A172 (cell line): ENCODE measurements around the gene DOHH. TPM values are rescaled to one million over a fixed set of nuclear protein-coding genes. Genes with fewer than 3 reads are reported as not detected.
A peak's percentile ranks its signal among the peaks of the same experiment; 100 is the strongest.
"Not testable (repeated sequence)": the region's sequence is repeated elsewhere in the genome, so short reads cannot be mapped to it uniquely, and the experiment has no call there.

Source experiments
- DNase-seq: peaks from one replicate; pipeline ENCODE4 v3.0.0-alpha.2; 2015; ENCODE audit warnings: low spot score
- total RNA-seq: library from RNA; depleted of rRNA; stranded (reverse); fragments of >200 nt; shearing (Covaris generic); gene quantifications from 2 replicates; pipeline ENCODE4 v1.2.3, GENCODE V29; 2014

Gene DOHH
- total RNA-seq, 1 experiment from 2014 or later: 18.0 TPM

DNA sequence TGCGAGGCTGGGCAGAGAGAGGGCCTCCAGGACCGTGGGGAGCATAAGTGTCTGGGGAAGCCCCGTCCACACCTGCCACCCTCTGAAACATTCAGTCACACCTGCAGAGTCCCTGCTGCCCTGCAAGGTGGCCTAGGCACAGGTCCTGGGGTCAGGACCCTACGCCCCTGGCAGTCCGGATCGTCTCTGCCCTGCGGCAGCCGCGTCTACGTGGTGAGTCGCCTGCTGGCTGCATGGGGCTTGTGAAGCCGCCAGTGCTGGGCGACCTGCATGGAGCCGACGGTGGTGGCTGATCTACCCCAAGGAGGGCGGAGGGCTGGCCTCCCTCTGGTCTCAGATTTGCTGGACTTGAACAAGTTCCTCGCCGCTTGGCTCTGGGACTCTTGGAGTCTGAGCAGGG, 18.7 kb upstream of the DOHH start:
- no peak for DNase-seq

GRCh38 chr19:3518659-3519058, 18.2 kb upstream of the DOHH start:
- DNase-seq: no peak

DNA sequence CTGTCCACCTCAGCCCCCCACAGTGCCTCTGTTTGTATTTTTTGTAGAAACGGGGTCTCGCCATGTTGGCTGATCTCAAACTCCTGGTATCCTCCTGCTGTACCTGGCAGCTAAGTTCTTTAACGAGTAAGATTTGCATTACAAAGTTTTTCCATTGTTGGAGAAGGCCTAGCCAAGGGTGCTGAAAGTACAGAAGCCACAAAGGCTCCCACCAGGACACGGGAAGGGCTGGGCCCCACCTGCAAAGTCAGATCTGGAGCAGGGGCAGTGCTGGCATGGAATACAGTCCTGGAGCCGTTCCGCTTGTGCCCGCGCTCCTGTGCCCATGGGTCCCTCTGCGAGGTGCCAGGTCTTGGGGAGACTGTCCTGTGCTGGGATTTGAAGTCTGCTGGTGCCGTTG, 17.8 kb upstream of the DOHH start:
- no peak for DNase-seq

GRCh38 chr19:3517638-3518037, 17.2 kb upstream of the DOHH start:
- DNase-seq: no peak

DNA sequence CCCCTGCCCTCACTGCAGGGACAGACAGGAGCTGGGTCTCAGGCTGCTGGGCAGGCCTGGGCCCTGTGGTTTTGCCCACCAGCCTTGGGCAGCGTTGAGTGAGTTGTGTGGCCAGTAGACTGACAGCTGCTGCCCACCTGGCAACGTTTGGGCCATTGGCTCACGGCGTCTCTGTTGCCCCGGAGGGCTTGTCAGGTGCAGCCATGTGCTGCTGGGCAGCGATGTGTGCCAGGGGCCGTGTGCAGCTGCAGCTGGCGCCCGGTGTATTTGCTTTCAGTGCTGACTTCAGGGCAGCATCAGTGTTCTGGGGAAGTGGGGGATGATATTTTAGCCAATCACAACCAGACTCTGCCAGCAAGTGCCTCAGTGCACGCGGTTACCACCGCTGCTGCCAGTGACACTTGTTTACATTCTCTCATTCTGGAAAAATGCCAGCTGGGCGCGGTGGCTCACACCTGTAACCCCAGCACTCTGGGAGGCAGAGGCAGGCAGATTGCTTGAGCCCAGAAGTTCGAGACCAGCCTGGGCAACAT, 16.3 kb upstream of the DOHH start:
- no peak for DNase-seq

GRCh38 chr19:3515891-3516422, 15.5 kb upstream of the DOHH start:
- DNase-seq: no peak

DNA sequence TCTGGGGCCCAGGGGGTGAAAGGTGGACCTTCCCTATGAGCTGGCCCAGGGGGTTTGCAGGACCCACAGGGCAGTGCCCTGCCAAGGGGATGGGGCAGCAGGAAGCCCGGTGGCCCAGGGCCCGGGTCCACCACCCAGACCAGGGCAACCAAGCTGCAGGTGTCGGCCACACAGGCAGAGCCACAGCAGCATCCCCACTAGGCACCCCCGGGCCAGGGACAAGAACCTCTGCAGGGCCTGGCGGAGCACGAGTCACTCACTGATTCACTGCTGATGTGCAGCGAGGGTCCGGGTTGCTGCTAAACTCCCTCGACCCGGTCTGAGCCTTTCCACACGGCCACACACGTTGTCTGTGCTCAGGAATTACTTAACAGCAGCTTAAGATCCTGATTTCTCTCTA, 14.5 kb upstream of the DOHH start:
- DNase-seq: no peak

DNA sequence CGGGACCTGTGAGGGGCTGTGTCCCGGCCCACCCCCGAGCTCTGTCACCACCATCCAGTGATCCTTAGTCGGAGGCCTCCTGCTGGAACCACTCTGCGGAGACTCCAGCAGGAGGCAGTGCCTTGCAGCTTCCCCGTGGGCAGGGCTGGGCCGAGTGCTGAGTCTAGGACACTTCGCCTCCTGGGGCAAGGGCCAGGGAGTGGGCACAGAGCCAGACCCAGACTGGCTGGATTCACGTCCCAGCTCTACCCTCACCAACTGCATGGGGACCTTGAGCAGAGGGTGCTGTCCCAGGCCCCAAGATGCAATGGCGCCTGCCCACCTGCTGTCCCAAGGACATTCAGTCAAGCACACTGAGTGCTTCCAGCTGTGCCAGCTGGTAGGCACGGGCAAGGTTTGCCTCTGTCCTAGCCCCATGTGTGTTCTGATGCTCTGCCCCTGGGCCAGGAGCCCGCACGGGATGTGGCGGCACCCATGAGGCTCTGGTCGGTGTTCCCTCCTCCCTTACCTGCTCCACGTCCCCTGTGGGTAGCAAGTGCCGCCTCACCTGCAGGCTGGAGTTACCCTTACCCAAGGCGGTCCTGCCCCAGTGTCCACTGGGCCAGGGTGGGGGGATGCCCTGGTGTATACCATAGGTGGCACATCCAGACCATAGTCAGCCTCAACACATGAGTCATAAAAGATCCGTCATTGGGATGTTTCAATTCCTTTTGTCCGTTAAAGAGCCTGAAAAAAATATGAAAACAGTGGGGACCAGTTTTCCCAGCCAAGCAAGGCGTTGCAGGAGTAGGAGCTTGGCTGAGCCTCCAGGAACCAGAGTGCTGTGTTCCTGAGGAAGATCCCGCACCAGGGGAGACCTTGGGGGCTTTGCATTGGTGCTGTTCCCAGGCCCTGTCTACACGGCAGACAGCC, 13.0 kb upstream of the DOHH start:
- DNase-seq: no peak

DNA sequence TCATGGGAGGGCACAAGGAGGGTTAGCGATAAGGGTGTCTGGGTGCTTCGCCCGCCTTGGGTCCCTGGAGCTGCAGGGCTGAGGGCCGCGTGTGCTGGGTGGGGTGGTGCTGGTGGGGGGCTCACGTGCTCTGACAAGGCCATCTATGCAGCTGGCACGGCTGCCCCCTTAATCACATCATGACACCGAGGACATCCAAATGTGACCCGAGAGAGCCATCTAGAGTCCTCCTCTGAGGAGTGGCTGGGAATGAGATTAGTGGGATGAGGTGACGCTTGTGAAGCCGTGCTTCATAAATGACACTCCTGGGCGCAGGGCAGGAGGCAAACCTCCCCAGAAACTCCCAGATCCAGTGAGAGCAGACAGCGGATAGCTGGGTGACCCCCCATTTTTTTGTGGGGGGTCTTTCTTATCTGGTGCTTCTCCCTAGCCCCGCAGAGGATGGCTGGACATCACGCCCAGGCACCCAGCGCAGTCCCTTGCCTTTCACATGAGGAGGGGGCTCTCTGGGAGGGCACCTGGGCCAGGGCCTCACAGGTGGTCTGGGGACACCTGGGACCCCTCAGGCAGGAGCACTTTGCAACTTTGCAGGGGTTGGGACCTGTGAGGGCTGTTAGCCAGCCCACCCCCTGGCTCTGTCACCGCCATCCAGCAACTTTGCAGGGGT, 12.2 kb upstream of the DOHH start:
- no peak for DNase-seq

- no peak for DNase-seq
These were observed 11.2 kb upstream of the DOHH start for GRCh38 chr19:3511506-3512251.

DNA sequence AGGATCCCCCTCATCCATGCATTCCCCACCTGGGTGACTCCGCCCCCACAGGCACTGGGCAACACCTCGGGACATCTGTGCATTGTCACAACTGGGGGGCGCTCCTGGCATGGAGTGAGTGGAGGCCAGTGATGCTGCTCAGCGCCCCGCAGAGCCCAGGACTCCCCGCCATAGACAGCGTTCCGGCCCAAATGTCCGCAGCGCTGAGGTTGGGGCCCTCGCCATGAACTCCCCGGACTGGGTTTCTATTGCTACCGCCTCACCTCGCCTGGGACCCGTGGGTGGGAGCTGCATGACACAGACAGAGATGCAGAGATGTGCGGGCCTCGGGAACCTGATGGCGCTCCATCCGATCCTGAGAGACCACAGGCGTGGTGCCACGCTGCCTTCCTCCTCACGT, 10.3 kb upstream of the DOHH start:
- DNase-seq: no peak

DNA sequence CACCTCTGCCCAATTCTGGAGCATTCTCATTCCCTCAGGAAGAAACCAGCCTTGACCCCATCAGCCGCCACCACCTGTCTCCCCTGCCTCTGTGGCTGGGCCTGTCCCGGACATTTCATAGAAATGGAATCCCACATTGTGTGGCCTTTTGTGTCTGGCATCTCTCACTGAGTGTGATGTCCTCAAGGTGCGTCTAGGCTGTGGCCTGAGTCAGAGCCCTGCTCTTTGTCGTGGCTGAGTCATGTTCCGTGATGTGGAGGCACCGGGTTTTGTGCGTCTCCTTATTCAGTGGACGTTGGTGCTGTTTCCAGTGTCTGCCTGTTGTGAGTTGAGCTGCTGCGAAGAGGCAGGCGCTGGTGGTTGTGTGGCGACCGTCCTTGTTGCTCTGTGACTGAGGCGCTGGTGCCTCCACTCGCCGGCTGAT, 9.1 kb upstream of the DOHH start:
- DNase-seq: peak; percentile 86

DNA sequence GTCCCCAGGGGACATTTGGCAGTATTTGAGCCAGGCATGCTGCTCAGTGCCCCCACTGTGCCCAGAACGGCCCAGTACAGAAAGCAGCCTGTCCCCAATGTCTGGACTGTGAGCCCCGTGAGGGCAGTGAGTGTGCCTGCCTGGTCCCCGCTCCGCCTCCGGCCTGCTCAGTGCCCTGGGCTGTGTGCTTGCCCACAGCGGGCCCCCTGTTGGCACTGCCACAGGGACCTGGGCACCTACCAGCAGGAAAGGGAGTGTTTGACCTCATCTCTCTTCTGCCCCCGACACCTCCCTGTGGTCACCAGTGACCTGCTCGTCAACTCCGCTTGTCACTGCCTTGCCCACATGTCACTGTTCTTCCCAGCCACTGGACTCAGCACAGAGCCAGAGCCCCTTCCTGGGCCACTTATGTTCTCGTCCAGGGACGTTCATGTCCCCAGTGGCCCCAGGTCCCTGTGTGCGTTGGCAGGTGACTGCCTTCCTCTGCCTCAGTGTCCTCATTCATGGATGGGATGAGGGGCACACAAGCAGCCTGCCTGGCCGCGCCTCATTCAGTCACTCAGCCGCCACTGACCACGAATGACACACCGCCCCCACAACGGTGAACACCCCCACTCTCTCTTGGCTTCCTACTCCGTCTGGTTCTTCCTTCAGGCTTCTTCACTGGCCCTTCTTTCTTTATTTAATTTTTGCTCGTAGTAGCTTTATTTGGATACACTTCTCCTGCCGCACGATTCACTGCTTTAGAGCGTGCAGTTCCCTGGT, 8.5 kb upstream of the DOHH start:
- DNase-seq: peak; percentile 42

DNA sequence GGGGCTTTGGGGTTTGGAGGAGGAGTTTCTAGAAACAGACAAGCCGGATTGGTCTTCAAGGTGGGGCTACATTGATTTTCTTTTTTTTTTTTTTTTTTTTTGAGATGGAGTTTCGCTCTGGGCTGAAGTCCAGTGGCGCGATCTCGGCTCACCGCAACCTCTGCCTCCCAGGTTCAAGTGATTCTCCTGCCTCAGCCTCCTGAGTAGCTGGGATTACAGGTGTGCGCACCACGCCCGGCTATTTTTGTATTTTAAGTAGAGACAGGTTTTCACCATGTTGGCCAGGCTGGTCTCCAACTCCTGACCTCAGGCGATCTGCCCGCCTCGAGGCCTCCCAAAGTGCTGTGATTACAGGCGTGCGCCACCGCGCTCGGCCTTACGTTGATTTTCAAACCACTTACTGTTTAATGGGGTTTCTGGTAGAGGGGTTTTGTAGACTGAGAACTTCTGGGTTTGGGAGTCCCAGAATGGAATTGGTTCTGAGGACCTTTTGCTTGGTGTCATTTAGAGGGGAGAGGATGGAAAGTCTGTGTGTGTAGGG, 7.7 kb upstream of the DOHH start:
- not testable (repeated sequence) for DNase-seq

DNA sequence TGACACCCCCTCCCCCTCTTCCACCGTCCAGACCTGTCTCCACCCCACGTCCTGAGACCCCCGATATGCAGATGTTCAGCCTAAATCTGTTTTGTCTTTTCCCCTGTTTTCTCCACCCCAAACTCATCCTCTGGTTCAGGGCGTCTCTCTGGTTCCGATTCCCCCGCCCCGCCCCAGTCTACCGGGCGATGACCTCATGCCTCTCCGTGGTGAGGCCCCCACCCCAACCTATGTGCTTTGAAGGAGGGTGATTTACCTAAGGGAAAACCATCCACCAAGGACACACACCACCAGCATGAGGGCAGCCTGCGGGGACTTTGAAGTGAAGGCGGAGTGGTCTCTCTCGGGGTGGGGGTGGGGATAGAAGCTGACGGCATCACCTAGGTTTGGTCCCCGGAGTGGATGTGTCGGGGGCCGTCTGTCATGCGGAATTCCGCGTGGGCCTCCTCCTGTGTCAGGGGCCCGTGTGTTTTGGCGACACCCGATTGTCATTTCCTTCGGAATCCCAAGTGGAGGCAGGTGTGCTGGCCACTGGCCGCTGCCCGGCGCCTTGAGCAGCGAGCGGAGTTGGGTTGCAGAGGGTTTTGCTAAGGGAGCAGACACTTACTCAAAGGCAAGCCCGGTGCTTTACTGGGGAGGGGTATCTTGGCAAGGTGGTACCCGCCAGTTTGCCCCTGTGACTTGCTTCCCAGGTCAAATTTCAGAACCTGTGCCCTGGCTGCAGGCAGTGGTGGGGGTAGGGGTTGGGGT, 7.1 kb upstream of the DOHH start:
- peak; percentile 27 for DNase-seq

GRCh38 chr19:3506384-3507340, 6.2 kb upstream of the DOHH start:
- DNase-seq: no peak

- peak; percentile 96 for DNase-seq
These were observed 5.3 kb upstream of the DOHH start, which contains the start of gene FZR1 for GRCh38 chr19:3505598-3506383. Gene FZR1, plus strand, starts transcription at chr19:3506311. Its CDS starts 16,679 bp downstream, at chr19:3522990.

- no peak for DNase-seq
These were observed 4.3 kb upstream of the DOHH start for GRCh38 chr19:3504735-3505134.
